ENCODE data around the gene MUC4. TPM values are rescaled to one million over a fixed set of nuclear protein-coding genes. Genes with fewer than 3 reads are reported as not detected.
"Not testable (repeated sequence)": the region's sequence is repeated elsewhere in the genome, so short reads cannot be mapped to it uniquely, and the experiment has no call there.

Gene MUC4
- polyA plus RNA-seq, 3 donors = not detected

GRCh38 chr3:195712535-195712910 is 99.2 kb downstream of the MUC4 start:
- peaks cover 16 to 28% of the 10 kb centered on the region in 2 donors for H3K36me3 Mint-ChIP-seq
- 66% methylated on average over 8 of the region's 8 CpGs for WGBS (ENCODE audit: insufficient coverage)
- H3K36me3 ChIP-seq (replicated peaks in 1 of 2; ENCODE audit: control insufficient read depth in 1 of 2, insufficient read depth in 2 of 2, low read length in 2 of 2); H3K9ac ChIP-seq (ENCODE audit: insufficient read depth, low read length, poor library complexity, severe bottlenecking); H3K4me2 ChIP-seq (replicated peaks; ENCODE audit: extremely low read depth, low read length, poor library complexity, severe bottlenecking); intact Hi-C loops (cut with micrococcal nuclease); DNase-seq; H3K79me2 ChIP-seq (ENCODE audit: insufficient read depth, low read length); H3K4me1 Mint-ChIP-seq; H3K27me3 Mint-ChIP-seq (ENCODE audit: low read depth in 3 of 3); H3K4me1 ChIP-seq (ENCODE audit: control insufficient read depth in 1 of 2, insufficient read depth in 2 of 2, low read length in 2 of 2); H3K27me3 ChIP-seq (ENCODE audit: control insufficient read depth in 2 of 2, insufficient read depth in 2 of 2, low read length in 2 of 2); H4K20me1 ChIP-seq (ENCODE audit: insufficient read depth, low read length); H3K9me3 ChIP-seq (replicated peaks in 1 of 2; ENCODE audit: control insufficient read depth in 1 of 2, insufficient read depth in 1 of 2, low read length in 2 of 2); H3K27ac ChIP-seq (ENCODE audit: low read depth in 1 of 2, low read length in 2 of 2); H3K4me3 ChIP-seq (replicated peaks in 1 of 3; ENCODE audit: low read depth in 2 of 3, low read length in 3 of 3); H2AFZ ChIP-seq (ENCODE audit: insufficient read depth, low read depth, low read length, poor library complexity, severe bottlenecking); H3K4me3 Mint-ChIP-seq; H3K9me3 Mint-ChIP-seq: not testable (repeated sequence)
- H3K27ac Mint-ChIP-seq = peak overlapping the region in 1 of 7 donors; percentile 19

- Mint-ChIP-seq H3K4me3 (no peak overlapping the region), H3K27ac (peak overlapping the region in 2 of 7 donors; percentile 10 to 64), H3K27me3 (ENCODE audit: low read depth in 3 of 3) (peaks cover 0 to 8% (median 0%) of the 10 kb centered on the region in 3 donors), H3K4me1 (peaks cover 6% of the 10 kb centered on the region), H3K9me3 (peaks cover 0 to 1% (median 0%) of the 10 kb centered on the region in 7 donors), H3K36me3 (peaks cover 16 to 28% of the 10 kb centered on the region in 2 donors)
- no peak overlapping the region for H2AFZ ChIP-seq (ENCODE audit: insufficient read depth, low read depth, low read length, poor library complexity, severe bottlenecking)
- H3K9ac ChIP-seq (ENCODE audit: insufficient read depth, low read length, poor library complexity, severe bottlenecking) = no peak overlapping the region
- intact Hi-C loops (cut with micrococcal nuclease) = no loop called here
- TF ChIP-seq, protein P1, sequence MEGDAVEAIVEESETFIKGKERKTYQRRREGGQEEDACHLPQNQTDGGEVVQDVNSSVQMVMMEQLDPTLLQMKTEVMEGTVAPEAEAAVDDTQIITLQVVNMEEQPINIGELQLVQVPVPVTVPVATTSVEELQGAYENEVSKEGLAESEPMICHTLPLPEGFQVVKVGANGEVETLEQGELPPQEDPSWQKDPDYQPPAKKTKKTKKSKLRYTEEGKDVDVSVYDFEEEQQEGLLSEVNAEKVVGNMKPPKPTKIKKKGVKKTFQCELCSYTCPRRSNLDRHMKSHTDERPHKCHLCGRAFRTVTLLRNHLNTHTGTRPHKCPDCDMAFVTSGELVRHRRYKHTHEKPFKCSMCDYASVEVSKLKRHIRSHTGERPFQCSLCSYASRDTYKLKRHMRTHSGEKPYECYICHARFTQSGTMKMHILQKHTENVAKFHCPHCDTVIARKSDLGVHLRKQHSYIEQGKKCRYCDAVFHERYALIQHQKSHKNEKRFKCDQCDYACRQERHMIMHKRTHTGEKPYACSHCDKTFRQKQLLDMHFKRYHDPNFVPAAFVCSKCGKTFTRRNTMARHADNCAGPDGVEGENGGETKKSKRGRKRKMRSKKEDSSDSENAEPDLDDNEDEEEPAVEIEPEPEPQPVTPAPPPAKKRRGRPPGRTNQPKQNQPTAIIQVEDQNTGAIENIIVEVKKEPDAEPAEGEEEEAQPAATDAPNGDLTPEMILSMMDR (IDR thresholded peaks at IDR 0.05) = no peak
- no peaks in the 10 kb centered on the region for H3K27me3 ChIP-seq (ENCODE audit: control insufficient read depth in 2 of 2, insufficient read depth in 2 of 2, low read length in 2 of 2)
- H3K9me3 ChIP-seq (replicated peaks in 1 of 2; ENCODE audit: control insufficient read depth in 1 of 2, insufficient read depth in 1 of 2, low read length in 2 of 2) = no peaks in the 10 kb centered on the region
- no peak overlapping the region for H3K4me3 ChIP-seq (replicated peaks in 1 of 3; ENCODE audit: low read depth in 2 of 3, low read length in 3 of 3)
- no peaks in the 10 kb centered on the region for H3K79me2 ChIP-seq (ENCODE audit: insufficient read depth, low read length)
- no peak overlapping the region for H3K4me2 ChIP-seq (replicated peaks; ENCODE audit: extremely low read depth, low read length, poor library complexity, severe bottlenecking)
- DNase-seq = no peak
- no peaks in the 10 kb centered on the region for H3K4me1 ChIP-seq (ENCODE audit: control insufficient read depth in 1 of 2, insufficient read depth in 2 of 2, low read length in 2 of 2)
- H4K20me1 ChIP-seq (ENCODE audit: insufficient read depth, low read length) = no peaks in the 10 kb centered on the region
- H3K36me3 ChIP-seq (replicated peaks in 1 of 2; ENCODE audit: control insufficient read depth in 1 of 2, insufficient read depth in 2 of 2, low read length in 2 of 2) = peaks cover 7 to 8% of the 10 kb centered on the region in 2 donors
- no peak overlapping the region for H3K27ac ChIP-seq (ENCODE audit: low read depth in 1 of 2, low read length in 2 of 2)
- WGBS (ENCODE audit: insufficient coverage) = 88% methylated on average over 8 of the region's 12 CpGs
Observed at GRCh38 chr3:195711813-195712534, 99.8 kb downstream of the MUC4 start.

- H3K79me2 ChIP-seq (ENCODE audit: insufficient read depth, low read length); H3K4me3 Mint-ChIP-seq; H3K27ac ChIP-seq (ENCODE audit: low read depth in 1 of 2, low read length in 2 of 2); H2AFZ ChIP-seq (ENCODE audit: insufficient read depth, low read depth, low read length, poor library complexity, severe bottlenecking); H3K4me3 ChIP-seq (replicated peaks in 1 of 3; ENCODE audit: low read depth in 2 of 3, low read length in 3 of 3); intact Hi-C loops (cut with micrococcal nuclease); H3K4me1 ChIP-seq (ENCODE audit: control insufficient read depth in 1 of 2, insufficient read depth in 2 of 2, low read length in 2 of 2); H3K4me1 Mint-ChIP-seq; H3K4me2 ChIP-seq (replicated peaks; ENCODE audit: extremely low read depth, low read length, poor library complexity, severe bottlenecking); H3K27me3 ChIP-seq (ENCODE audit: control insufficient read depth in 2 of 2, insufficient read depth in 2 of 2, low read length in 2 of 2); H3K36me3 ChIP-seq (replicated peaks in 1 of 2; ENCODE audit: control insufficient read depth in 1 of 2, insufficient read depth in 2 of 2, low read length in 2 of 2); H3K27me3 Mint-ChIP-seq (ENCODE audit: low read depth in 3 of 3); H3K9ac ChIP-seq (ENCODE audit: insufficient read depth, low read length, poor library complexity, severe bottlenecking); H4K20me1 ChIP-seq (ENCODE audit: insufficient read depth, low read length); H3K27ac Mint-ChIP-seq; DNase-seq; H3K9me3 Mint-ChIP-seq; H3K9me3 ChIP-seq (replicated peaks in 1 of 2; ENCODE audit: control insufficient read depth in 1 of 2, insufficient read depth in 1 of 2, low read length in 2 of 2): not testable (repeated sequence)
- 69% methylated on average over 2 of the region's 2 CpGs for WGBS (ENCODE audit: insufficient coverage)
- H3K36me3 Mint-ChIP-seq = peaks cover 16 to 28% of the 10 kb centered on the region in 2 donors
Observed at GRCh38 chr3:195711091-195711812, 100.5 kb downstream of the MUC4 start.

Measured in CD14-positive monocyte (primary cell).